Left ventricle myocardium superior (tissue), 1 donor: ENCODE data around the gene BAMBI. TPM values are rescaled to one million over a fixed set of nuclear protein-coding genes. Genes with fewer than 3 reads are reported as not detected.

ENCODE experiments used
- ATAC-seq: fragments of 200-7000 bp; cut with Tn5 transposase; one replicate; pipeline ENCODE4 v1.9.1; 2020; ENCODE audit warnings: mild to moderate bottlenecking, moderate library complexity
- DNase-seq: peaks from one replicate; pipeline ENCODE4 v3.0.0-alpha.2; 2020
- intact Hi-C: fragments of 100-400 bp; cut with micrococcal nuclease; formaldehyde crosslinking; loops from one replicate; pipeline ENCODE4 v1.11.0; 2022
- total RNA-seq: library from RNA; stranded (reverse); fragmentation: NEBNext Ultra II Directional; extraction: Animal tissue kit (Norgen Biotek cat#: 25700); gene quantifications from one replicate; pipeline ENCODE4 v1.2.1, GENCODE V29; 2021
- donor health status: DM: no; HTN: yes; CAD: no; lungs with severe emphysema.

BAMBI gene
- total RNA-seq, 1 donor from 2014 or later, result 12.5 TPM

DNA sequence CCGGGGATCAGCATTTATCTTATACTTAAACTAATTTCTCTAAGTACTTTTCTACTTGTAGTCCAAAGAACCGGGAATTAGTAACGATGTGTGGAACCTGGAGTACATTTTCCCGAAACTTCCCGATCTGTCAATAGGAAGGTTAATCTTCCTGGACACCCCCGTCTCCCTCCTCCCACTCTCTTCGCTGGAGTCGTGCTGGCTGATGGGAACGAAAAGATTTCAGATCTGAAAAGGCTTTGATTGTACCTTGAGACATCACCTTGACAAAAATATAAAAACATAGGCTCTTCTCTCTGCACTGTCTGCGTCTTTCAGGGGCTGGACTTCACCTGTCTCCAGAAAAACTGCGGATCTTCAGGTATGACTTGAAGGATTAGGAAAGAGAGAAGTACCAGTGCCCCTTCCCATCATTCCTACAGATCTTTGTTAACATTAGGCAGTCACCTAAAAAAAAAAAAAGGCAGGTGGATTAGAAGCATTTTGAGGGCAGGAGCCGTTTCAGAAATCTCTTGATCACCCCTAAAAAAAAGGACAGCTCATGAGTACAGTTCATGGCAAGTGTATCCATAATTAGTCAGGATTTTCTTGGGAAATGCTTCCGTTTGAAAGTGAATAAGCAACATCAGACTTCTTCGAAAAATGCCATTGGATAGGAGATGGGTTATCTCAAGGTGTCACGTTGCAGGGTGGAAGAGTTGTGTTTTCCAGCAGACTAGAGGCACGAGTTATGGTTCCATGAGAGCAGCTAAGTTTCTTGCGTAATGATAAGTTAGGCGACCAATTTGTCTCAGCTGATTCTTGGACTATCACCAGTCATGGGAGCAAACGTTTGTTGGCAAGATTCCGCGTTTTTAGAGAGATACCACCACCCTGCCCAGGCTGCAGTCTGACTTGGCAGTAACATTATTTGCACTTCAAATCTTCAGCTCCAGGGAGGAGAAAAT lies 7.8 kb upstream of the BAMBI start:
- DNase-seq (no peak), ATAC-seq (no peak)
- intact Hi-C loops, result loop anchor here (10.0 kb wide), 1 partner anchor 635 kb away; no protein-coding TSS in a partner anchor

DNA sequence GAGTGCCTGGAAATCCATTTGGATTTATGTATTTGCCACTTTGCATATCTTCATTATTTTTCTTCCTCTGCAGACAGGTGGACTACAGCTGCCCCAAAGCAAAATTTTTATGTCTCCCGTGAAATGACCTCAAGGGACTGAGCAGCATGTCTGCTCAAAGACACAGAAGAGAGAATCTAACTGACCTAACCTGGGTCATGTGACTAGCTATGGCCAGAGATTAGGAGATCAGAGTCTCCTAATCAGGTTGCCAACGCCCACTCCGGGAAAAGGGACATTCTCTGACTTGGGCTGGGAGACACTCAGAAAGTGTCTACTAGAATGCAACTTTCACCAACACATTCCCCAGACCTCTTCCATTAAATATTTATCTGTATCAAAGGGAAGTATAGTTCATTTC lies 2.5 kb upstream of the BAMBI start:
- no peak for ATAC-seq
- no peak for DNase-seq
- intact Hi-C loops, result loop anchor here (5.0 kb wide), 1 partner anchor 313 kb away; no protein-coding TSS in a partner anchor

DNA sequence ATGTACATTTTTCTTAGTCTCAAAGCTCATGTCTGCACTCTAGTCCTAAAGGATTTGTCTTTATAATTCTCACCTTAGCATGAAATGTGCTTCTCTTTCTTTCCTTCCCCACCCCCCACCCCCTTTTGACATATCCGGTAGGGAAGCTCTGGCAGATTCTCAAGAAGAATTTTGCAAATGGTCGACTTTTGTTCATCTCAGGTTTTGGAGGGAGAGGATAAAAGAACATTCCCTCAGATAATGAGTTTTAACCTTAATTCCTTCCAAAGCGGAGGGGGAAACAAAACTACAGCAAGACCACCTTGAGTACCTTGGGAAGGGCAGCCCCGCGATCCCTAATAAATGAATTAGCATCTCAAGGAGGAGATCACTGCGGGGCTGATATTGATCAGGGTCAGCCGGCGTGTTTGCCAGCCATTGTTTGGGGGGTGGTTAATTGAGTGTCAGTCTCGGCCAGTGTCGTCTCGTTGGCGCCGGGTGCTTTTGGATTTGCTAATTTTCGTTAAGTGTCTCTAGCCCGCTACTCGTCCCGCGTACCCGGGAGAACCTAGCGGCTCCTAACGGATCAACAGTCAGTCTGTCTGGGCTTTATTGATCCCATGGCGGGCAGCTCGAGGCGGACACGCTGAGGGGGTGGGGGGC lies 874 bp upstream of the BAMBI start:
- peak; percentile 6 for ATAC-seq
- intact Hi-C loops, result loop anchor here (5.0 kb wide), 1 partner anchor 311 kb away; no protein-coding TSS in a partner anchor
- peak; percentile 55 for DNase-seq

DNA sequence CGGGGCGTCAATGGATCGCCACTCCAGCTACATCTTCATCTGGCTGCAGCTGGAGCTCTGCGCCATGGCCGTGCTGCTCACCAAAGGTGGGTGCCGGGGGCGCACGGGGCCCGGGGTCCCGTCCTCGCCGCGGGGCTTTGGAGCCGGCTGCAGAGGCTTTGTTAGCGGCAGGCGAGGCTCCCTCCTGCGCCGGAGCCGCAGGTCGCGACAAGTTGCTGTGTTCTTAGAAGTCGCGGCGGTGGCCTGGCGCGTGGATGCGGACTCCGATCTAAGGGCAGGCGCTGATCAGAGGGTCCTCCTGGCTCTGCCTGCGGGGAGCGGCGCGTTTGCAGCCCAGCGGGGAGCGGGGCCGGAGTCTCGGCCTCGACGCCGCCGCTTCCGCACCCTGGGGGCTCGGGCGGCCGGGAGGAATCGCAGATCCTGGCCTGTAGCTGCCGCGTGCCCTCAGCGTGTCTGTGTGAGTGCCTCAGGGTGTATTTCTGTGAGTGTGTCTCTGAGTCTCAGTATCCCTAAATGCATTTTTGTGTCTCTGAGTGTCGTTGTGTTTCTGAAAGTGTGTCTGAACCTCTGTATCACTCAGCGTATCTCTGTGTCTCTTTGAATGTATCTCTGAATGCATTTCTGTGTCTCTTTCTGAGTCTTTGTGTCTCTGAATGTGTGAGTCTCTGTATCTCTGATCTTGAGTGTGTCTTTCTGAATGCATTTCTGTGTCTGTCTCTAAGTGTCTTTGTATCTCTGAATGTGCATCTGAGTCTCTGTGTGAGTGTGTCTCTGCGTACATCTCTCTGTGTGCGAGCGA lies 766 bp downstream of the BAMBI start:
- DNase-seq (peak; percentile 64), ATAC-seq (peak; percentile 33)
- intact Hi-C loops, result loop anchor here (5.0 kb wide), 1 partner anchor 309 kb away; no protein-coding TSS in a partner anchor

DNA sequence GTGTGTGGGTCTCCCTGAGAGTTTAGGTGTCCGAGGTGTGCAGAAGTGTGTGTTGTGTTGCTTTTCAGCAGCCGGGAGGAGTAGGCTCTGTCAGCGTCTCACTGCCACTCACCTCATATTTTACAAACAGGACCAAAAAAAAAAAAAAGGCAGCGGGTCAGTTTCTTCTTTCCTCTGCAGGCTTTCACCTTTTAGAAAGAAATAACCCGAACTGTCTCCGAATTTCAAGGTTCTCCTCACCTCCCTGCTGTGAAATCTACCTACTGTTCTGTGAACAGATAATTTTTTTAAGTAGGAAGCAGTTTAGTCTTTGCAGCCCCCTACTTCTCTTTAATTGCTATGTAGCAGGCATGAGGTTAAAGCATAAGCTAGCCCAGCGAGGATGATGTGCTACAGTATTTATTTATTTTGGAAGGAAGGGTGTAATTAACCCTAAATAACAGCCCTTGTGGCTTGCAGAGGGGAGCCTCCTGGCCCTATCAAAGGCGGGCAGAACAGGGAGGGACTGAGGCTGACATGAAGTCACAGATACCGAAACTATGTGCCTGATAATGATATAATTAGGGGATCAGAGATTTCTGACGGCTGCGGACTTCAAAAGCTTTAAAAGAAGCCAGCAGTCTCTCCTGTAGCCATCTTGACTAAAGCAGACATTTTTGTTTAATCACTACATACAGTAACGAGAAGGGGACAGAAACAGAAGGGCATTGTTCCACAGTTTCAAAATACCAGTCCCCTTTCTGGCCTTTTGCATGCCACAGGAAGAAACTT lies 1.6 kb downstream of the BAMBI start:
- no peak for DNase-seq
- intact Hi-C loops, result loop anchor here (5.0 kb wide), 1 partner anchor 308 kb away; no protein-coding TSS in a partner anchor
- peak; percentile 8 for ATAC-seq

DNA sequence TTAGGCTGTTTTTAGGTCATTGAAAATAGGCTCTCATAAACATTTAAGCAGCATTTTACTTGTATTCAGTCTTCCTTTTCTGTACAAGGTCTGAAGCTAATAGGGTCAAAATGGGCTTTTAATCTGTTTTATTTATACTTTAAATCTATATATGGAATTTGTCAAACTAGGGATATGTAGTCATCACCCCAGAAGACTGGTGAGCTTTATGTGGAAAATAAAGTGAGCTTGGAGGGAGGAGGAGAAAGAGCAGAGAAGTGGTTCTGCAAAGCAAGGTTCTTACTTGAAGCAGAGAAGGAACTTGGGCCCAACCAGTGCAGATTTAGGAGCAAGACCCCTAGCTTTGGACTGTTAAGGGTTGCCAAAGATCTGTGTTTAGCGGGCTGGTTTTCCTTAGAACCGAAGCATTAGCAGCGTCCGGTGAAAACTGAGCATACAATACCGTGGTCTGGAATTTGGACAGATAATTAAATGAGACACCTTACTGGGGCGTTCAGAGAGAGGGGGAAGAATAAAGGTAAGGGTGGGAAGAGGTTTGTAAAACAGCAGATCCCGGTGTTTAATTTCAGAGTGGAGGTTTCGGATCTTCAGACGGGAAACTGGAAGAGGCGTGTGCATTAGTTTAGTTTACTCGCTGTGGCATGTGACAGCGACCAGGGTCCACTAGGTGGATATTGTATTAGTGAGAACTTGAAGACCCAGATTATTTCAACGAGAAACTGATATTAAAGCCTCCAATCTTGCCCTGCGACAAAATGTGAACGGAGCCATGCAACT lies 2.4 kb downstream of the BAMBI start:
- DNase-seq, result no peak
- no peak for ATAC-seq
- intact Hi-C loops, result loop anchor here (5.0 kb wide), 1 partner anchor 308 kb away; no protein-coding TSS in a partner anchor

DNA sequence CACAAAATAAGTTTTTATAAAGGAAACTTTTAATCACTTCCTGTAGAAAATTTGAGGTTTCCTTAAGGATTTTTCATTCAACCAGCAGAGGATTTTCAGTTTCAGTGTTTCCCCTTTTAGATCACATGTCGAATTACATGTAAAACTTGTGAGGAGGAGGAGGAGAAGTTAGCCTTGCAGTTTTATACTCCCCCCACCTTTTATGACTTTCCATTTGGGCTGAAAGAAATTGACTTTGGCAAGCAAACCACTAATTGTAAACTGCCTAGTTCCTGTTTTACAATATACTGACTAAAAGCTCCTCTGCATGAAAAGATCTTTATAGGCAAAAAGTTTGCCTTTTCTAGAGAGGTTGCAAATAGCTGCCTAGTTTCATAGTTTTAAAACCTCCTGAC lies 3.0 kb downstream of the BAMBI start:
- ATAC-seq (no peak), DNase-seq (no peak)
- intact Hi-C loops, result no loop called here

DNA sequence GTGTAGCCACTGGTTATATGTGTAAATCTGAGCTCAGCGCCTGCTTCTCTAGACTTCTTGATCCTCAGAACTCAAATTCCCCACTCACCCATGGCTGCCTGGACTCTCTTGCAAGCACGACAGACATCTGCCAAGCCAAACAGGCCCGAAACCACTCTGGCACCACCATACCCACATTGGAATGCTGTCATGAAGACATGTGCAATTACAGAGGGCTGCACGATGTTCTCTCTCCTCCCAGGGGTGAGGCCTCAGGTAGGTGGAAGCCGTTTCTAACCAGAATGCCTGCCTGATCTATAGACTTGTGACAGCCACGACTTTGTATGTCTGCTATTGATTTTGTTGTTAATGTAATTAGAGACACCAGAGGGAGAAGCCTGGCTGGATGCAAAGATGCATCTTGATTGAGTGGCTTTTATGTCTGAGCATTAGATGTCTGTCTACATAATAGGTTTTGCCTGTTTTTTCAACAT lies 4.0 kb downstream of the BAMBI start:
- intact Hi-C loops, result no loop called here
- ATAC-seq, result no peak
- peak; percentile 32 for DNase-seq

DNA sequence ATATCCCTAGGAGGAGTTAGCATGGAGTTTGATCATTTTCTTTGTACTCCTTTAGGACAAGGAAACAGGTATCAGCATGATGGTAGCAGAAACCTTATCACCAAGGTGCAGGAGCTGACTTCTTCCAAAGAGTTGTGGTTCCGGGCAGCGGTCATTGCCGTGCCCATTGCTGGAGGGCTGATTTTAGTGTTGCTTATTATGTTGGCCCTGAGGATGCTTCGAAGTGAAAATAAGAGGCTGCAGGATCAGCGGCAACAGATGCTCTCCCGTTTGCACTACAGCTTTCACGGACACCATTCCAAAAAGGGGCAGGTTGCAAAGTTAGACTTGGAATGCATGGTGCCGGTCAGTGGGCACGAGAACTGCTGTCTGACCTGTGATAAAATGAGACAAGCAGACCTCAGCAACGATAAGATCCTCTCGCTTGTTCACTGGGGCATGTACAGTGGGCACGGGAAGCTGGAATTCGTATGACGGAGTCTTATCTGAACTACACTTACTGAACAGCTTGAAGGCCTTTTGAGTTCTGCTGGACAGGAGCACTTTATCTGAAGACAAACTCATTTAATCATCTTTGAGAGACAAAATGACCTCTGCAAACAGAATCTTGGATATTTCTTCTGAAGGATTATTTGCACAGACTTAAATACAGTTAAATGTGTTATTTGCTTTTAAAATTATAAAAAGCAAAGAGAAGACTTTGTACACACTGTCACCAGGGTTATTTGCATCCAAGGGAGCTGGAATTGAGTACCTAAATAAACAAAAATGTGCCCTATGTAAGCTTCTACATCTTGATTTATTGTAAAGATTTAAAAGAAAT lies 4.8 kb downstream of the BAMBI start:
- ATAC-seq (no peak), DNase-seq (no peak)
- intact Hi-C loops, result no loop called here

DNA sequence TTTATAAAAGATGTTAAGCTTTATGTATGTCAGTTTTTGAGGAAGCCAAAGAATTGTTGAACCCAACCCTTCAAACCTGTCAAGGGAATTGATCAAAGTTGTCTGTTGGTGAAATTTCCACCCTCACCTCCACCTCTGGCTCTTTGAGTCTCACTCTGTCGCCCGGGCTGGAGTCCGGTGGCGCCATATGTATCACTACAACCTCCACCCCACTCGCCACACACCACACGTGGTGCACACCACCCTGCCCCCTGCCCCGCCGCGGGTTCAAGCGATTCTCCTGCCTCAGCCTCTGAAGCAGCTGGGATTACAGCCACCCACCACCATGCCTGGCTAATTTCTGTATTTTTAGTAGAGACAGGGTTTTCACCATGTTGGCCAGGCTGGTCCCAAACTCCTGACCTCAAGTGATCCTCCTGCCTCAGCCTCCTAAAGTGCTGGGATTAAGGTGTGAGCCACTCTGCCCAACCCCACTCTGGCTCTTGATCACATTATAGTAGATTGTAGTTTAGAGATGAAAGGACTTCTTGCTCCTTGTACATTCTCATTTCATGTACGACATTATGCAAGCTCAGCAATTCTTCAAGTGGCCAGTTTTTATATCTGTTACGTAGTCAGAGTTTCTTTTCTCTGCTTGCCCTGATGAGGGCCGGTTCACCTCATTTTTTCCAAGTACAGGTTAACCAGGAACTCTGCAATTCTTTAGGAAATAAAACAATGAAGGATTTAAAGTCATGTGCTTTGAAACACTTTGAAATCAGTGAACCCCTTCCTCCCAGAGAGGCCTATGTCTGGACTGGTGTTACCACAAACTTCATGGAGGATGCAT lies 7.0 kb downstream of the BAMBI start:
- ATAC-seq (no peak), DNase-seq (no peak)
- intact Hi-C loops, result no loop called here

DNA sequence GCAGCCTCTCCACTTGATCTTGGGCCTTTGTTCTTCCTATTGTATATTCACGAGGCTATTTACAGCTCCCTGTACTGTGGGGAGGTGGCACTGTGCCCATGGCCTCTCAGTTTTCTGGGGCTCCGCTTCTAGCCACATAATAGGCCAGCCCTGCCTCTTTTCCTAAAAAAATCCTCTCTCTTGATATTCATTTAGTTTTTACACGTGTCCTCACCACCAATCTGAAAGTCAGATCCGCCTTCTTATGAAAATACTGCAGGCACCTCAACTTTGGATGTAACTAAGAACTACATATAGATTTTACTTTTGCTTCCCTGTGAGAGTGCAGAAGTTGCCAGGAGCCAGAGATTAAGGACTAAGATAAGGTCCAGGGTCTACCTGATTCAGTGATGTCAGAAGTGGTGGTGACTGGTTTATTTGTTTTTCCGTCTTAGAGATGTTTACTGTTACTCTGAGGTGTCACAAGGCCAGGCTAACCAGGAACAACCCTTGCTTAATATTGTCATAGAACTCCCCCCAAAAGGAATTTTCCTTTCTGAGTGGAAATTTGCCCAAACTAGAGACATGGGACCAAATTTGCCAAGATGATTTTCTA lies 7.8 kb downstream of the BAMBI start:
- DNase-seq (peak; percentile 38), ATAC-seq (peak; percentile 29)
- intact Hi-C loops, result no loop called here

DNA sequence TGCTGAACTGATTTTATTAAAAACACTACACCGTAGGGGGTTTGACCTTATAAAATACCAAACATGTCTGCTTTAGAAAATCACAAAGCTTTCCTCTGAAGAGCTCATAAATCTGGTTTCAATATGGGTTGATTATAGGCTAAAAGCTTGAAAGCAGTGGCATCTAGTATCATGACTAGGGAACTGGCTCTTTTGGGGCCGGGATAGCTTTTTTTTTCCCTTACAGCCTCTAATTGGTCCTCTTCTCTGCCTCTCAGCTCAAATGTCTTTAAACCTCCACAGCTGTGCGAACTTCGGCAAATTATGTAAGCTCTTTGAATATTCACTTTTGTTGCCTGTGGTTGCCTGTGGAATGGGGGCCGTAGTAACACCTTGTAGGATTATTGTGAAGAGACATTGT lies 8.4 kb downstream of the BAMBI start:
- intact Hi-C loops, result no loop called here
- DNase-seq (no peak), ATAC-seq (no peak)

DNA sequence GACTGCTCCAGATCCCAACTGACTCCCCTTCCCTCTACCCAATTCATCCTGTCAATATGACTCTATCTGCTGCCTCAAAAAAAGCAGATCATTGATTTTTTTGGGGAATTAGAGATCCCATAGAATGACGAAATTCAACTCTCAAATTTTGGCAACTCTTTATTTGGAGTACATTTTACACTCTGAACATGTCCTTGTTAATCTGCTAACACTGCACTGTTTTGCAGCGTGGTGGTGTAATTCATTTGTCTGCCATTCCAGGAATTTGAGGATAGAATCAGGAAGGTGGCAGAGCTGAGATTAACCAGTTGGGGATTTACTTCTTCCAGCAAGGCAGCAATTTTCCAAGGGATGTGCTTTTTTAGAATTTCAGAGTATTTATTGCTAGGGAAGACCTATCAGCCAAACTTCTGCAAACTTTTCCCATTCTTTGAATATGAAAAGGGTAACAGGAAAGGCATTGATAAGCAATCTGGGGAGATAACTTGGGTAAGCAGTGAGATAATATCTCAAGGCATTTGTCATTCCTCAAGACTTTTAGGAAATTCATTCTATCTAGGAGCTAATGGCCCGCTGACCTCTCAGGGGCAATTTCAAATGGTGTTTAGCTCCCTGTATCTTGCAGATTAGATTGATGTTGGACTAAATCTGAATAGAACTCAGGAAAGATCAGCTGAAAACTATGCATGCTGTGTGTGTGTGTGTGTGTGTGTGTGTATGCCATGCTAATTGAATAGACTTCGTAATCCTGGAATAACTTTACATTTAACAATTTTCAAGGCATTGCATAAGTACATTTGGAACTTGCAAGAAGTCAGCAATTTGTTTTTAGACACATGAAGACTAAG lies 9.7 kb downstream of the BAMBI start:
- intact Hi-C loops, result no loop called here

DNA sequence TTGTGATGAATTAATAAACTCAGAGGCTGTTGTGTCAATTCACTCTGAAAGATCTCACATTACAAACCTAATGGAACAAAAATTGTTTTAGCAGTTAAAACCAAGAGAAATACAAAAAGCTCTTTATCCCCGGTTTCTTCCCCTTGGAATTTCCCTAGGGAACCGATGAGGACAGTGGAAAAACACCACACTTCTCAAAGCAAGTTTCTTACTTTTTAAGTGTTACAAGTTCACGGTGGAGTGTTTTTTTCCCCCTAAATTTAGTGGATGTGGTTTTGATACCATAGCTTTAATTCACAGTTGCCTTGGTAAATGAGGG lies 10.3 kb downstream of the BAMBI start:
- DNase-seq, result no peak
- intact Hi-C loops, result no loop called here
- no peak for ATAC-seq

More for the DNA sequence above, 9.7 kb downstream of the BAMBI start:
- DNase-seq, result no peak
- no peak for ATAC-seq

DNA sequence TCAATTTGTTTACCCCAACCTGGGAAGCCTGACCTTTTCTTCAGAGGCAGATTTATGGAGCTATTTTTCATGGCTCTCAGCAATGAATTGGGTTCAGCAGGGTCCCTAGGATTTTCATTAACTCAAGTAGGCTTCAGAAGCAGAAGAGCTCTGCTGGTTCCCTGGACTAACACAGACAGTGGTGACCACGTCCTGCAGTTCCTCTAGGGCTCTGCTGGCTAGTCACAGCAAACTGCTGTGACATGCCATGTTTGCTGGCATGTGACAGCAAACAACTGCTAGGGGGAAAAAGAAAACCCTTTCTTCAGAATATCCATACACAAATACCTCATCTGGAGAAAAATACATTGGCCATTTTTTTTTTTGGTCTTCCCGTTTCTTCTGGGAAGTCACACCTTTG lies 13.2 kb downstream of the BAMBI start:
- DNase-seq (no peak), ATAC-seq (no peak)
- intact Hi-C loops, result no loop called here
